Stimulated activated CD8-positive, alpha-beta memory T cell treated with anti-CD3 and anti-CD28 coated beads, Interleukin-15, amount 100 ng/mL, for 24 hours (primary cell): Measurements from ENCODE around the gene BUB1B.

Experiments used
- DNase-seq: peaks from one replicate; pipeline ENCODE4 v3.0.0-alpha.2; 2020; ENCODE audit warnings: low read depth

Gene BUB1B

DNA sequence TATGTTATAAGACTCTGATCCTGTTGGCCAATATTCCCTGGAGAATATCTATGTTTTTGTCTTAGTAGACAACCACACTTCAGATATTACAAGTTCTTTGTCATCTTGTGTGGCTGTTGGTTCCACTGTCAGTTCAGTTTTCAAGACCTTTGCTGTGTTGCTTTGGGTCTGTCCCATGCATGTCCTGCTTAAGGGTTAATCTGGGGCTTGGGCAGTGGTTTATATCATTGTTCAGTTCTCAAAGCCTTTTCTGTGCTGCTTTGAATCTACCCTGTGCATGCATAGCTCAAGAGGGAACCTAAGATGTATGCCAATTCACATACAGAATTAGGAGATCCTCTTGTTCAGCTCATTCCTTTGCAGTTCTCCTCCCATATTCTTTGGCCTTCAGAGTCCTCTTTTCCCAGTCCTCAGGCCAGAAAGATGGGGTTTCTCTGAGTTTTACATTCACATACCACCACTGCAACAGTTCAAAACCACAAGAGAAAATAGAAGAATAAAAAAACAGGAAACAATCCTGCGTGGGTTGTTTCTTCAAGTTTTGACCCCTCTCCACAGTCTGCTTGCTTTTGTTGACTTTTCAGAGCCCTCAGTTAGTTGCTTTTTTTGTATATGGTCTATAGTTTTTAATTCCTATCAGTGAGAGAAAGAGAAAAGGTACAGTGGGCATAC lies 21.6 kb downstream of the BUB1B start:
- no peak for DNase-seq

DNA sequence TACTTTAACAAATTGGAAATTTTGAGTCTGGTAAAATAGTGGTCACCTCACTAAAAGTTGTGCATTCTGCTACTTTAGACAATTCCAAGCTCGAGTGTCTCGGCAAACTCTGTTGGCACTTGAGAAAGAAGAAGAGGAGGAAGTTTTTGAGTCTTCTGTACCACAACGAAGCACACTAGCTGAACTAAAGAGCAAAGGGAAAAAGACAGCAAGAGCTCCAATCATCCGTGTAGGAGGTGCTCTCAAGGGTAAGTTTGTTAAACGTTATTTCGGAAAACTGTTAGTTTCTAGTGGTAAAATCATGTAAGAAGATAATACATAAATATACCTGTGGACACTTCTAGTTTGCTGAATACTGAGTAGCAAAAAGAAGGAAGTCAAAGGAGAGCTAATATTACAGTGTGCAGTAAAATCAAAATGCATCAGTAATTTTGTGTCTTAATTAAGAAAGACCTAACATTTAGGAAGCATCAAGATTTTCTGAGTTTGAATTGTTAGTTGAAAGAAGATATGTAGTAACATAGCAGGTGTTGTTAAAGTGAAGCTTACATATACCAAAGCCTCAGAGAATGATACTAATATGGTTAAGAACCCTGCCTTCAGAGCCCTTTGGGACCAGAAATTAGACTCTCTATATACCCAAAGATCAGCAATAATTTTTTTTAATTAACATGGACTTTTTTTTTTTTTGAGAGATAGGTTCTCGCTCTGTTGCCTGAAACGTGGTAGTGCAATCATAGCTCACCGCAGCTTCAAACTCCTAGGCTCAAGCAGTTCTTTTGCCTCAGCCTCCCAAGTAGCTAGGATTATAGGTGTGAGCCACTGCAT lies 23.0 kb downstream of the BUB1B start:
- DNase-seq: no peak

DNA sequence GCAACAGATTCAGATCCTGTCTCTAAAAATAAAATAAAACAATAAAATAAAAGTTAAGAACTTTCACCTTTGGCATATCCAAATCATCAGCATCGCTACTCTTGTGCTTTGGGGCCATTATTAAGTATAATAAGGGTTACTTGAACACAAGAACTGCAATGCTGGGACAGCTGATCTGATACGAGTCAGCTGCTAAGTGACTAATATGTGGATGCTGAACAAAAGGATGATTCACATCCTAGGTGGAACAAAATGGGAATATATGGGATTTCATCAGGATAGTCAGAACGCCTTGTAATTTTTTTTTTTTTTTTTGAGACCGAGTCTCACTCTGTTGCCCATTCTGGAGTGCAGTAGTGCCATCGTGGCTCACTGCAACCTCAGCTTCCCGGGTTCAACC lies 29.7 kb downstream of the BUB1B start:
- DNase-seq: no peak

DNA sequence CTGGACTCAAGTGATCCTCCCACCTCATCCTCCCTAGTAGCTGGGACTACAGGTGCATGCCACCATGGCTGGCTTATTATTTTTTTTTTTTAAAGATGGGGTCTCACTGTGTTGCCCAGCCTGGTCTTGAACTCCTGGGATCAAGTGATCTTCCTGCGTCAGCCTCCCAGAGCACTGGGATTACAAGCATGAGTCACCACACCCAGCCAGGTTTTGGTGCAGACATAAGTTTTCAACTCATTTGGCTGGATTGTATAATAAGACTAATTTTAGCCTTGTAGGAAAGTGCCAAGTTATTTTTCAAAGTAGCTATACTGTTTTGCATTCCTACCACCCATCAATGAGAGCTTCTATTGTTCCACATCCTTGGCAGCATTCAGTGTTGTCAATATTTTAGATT lies 32.1 kb downstream of the BUB1B start:
- DNase-seq: no peak

DNA sequence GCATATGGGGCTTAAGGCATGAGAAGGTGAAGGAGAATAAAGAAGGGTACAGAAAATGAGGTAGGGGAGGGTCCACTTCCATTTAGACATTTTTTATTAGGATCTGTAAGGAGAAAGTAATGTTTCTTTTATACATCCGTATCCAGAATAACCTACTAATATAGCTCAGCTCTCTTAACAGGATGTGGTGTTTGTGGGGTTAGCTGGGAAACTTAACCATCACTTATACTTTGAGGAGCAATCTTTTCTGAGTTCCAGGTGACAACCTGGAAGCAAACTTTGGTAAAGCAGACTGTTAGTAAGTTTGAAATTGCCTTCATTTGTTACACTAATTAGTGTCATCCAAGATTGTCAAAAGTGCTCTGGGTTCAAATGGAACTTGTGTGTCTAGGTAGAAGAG lies 36.6 kb downstream of the BUB1B start:
- no peak for DNase-seq

DNA sequence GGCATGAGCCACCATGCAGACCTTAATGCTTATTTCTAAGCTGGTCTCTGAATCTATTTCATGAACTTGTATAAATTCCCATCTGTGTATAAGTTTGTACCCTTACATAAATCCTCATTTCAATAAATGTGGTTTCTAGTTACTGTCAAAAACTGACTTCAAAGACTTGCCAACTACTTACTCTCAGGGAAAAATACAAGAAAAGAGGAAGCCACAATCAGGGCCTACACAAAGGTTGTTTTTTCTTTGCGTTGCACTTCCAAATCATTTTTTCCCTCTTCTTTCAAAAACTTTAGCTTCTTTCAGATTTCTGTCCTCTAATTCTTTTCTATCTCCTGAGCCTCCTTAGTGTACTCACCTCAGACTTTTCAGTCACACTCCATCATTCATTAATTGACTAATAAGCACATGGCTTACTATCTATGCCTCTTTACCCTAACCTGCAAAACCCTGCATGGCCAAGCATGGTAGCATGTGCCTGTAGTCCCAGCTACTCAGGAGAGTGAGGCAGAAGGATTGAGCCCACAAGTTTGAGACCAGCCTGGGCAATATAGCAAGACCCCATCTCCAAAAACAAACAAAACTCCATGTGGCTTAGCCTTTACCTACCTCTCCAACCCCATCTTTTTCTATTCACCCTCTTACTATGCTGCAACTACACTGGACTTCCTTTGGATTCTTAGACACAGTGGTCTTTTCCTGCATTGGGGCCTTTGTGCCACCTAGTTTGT lies 37.7 kb downstream of the BUB1B start:
- no peak for DNase-seq

DNA sequence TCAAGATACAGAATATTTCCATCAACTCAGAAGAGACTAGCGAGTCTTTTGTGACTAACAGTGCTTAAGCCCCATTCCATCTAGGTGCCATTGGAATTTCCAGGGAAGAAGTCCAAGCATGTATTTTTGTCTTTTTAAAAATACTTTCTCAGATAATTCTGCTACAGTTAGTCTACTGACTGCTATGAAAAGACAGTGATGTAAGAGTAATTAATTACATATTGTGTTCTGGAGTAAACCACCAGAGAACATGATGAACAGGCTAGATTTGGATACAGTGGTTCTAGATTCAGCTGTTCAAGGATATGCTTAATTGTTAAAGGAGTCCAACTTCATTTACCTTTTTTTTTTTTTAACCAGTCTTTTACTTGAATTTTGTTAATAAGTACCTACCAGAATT lies 43.2 kb downstream of the BUB1B start:
- DNase-seq: no peak

DNA sequence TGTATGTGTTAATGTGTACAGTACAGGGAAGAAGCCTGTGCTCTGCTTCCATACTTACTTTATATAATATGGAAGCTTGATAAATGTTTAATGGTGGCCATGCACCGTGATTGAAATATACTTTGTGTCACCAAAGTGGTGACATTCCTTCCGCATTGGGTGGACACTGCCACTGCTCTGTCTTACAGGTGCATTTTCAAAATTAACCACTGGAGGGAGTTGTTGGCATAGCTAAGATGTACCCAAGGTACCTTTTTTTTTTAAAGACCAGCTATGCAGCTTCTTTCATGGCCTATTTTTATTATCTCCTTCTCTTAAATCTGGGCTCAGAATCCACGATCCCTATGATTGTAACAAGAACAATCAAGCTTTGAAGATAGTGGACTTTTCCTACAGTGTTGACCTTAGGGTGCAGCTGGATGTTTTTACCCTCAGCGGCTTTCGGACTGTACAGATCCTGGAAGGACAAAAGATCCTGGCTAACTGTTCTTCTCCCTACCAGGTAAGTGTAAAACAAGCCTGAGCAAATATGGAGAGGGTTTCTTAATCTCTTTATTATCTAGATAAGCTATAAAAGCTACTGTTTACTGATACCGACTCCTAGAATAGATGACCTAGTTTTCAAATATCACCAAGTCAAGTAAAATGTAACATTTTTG lies 56.4 kb downstream of the BUB1B start:
- no peak for DNase-seq

DNA sequence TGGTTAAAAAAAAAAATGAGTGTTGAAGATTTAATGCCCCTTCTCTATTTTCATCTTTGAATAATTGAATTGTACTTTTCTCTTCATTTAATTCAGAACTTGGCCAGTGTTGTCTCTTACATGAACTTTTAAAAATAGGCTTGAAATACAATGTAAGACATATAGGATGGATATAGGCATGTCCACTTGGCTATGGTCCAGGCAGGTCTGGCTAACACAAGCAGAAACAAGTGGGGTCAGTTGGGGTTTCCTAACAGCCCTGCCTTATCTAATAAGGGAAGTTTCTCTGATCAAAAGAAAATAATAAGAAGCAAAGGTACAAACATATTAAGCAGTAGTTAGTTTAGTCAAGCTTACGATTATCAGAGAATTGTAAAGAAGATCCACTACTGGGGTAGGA lies 58.9 kb downstream of the BUB1B start:
- DNase-seq: no peak

DNA sequence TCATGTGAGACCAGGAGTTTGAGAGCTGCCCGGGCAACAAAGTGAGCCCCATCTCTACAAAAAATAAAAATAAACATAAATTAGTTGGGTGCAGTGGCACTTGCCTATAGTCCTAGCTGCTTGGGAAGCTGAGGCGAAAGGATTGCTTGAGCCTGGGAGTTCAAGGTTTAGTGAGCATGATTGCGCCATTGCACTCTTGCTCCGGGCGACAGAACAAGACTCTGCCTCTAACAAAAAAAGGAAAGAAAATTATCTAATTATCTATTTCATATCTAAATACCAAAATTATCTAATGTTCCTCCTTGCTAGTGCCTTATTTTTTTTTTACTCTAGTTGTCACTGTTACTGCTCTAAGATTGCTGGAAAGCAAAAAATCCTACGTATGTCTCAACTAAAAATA lies 61.3 kb downstream of the BUB1B start:
- no peak for DNase-seq

DNA sequence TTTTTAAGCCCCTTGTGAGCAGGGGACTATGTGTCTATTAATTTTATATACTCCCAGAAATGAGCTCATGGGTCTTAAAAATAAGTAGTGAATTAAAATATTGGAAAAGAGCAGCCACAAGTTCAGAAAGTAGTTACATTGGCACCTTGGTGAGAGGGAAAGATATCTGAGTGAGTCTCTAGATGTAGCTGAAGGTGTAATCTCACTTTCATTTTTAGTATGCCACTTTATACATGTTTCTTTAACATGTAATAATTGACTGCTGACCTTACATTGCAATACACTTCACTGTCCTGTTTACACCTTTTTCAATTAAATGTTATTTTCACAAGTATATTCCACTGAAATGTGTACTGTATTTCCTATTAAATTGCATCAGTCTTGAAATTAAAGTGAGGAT lies 65.9 kb downstream of the BUB1B start:
- no peak for DNase-seq

DNA sequence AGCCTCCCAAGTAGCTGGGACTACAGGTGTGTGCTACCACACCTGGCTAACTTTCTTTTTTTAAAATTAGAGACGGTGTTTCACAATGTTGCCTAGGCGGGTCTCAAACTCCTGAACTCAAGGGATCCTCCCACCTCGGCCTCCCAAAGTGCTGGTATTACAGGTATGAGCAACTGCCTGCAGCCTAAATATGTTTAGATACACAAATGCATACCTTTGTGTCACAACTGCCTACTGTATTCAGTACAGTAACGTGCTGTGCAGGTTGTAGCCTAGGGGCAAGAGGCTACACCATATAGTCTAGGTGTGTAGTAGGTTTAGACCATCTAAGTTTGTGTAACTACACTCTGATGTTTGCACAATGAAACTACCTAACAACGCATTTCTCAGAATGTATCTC lies 68.4 kb downstream of the BUB1B start:
- DNase-seq: no peak

DNA sequence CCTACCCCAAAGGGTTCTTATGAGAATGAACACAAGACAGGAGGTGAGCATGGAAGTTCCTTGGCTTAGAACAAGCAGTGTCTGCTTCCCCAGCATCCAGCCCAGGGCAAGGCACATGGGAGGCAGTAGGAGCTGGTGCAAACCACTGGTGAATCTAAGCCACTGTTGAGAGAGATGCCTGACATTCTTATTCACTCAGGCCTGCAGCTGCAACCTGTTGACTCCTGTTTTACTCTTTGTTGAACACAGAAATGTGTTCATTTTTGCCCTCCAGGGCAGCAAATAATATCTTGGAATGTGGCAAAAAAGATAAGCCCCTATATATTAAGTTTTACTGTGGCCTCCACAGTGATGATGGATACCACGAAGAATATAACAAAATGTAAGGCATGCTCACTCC lies 69.1 kb downstream of the BUB1B start:
- no peak for DNase-seq

DNA sequence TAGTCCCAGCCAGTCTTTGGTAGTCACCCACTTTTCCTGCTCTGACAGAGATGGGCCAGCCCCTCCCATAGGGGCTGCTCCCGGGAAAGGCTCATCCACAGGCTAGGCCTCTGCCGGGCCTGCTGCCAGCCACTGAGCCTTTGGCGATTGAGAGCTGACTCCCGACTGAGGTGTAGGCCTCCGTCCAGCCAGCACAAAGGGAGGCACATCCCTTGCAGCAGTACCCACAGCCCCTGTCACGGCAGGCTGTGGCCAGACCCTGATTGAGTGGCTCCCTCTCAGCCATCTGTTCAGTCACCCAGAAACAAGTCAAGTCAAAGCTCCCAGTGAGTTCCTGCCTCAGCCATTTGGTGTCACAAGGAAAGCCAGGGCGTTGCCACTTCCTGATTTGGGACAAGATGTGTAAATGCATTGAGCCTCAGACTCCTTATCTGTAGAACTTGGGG lies 71.8 kb downstream of the BUB1B start:
- no peak for DNase-seq

DNA sequence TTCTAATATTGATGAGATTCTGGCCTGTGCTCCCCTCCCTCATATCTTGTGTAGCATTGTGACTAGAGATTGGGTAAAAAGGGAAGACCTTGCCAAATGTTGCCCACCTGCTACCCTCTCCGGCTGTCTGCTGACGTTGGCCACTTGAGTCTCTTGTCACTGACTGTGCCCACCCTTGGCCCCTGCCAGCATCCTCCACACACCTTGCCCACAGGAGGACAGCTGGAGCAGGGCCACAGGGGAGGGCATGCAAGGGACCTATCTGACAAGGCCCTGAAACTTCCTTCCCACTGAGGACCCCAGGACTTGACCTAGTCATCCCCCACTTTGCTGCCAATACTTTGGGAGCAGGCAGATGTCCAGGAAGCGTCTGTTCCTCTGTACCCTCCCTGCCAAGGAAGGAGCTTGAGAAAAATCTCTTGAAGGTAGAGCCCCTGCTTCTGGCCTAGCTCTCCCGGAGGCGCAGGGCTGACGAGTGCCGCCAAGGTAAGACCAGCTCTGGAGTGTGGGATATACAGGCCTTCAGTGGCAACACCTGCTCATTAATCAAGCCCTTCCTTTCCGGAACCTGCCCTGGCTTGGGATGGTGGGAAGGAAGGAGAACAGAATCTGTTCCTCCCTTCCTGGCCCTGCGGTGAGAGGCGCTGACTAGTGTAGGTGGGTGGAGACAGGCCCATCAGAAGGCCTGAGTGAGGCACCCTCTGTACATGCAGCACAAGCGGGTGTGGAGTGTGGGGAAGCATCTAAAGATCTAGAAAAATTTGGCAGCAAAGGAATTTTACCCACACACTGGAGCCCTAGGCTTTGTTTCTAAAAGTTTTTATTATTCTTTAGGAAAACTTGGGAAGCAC lies 73.1 kb downstream of the BUB1B start:
- no peak for DNase-seq

DNA sequence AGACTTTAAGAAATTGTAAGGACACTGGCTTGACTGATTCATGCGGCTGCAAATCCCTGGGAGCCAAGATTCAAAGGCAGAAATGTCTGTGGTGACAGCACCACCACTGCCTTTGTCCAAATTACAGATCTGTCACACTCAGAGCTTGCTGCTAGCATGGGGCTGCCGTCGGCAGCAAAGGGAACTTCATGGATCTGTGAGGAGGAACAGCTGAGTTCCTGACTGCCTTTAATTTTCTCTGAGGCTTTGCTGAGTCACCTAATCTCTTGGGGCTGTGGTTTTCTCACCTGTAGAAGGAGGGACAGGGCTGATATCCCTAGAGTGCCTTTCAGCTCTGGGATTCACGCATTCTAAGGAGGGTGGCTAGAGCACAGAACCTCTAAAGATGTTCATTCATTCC lies 73.9 kb downstream of the BUB1B start:
- DNase-seq: no peak

DNA sequence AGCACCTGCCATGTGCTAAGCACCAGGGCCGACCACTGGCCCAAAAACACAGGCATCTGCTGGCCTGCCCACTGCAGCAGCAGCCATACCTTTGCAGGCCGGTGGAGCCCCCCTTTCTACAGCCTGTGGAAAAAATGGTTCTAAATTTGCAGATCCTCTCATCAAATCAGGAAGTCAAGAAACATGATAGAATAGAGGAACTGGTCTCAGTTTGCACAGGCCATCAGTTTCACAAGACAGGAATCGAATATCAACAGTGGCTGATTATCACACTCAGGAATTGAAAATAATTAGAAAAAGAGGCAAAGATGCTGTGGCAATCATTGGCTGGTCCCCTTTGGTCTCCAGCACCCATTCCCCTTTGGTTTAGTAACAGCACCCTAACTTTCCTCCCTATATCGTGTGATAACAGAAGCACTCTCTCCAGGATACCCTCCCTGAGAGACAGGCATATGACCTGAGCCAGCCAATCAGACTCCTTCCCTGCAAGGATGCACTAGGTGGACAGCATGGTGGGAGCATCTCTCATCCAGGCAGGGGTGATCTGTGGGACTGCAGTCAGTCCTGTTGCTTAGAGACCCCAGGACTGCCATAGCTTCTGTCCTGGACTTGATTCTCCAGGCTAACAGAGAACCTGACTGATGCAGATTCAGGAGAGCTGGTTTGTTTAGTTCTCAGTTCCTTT lies 74.5 kb downstream of the BUB1B start:
- no peak for DNase-seq

DNA sequence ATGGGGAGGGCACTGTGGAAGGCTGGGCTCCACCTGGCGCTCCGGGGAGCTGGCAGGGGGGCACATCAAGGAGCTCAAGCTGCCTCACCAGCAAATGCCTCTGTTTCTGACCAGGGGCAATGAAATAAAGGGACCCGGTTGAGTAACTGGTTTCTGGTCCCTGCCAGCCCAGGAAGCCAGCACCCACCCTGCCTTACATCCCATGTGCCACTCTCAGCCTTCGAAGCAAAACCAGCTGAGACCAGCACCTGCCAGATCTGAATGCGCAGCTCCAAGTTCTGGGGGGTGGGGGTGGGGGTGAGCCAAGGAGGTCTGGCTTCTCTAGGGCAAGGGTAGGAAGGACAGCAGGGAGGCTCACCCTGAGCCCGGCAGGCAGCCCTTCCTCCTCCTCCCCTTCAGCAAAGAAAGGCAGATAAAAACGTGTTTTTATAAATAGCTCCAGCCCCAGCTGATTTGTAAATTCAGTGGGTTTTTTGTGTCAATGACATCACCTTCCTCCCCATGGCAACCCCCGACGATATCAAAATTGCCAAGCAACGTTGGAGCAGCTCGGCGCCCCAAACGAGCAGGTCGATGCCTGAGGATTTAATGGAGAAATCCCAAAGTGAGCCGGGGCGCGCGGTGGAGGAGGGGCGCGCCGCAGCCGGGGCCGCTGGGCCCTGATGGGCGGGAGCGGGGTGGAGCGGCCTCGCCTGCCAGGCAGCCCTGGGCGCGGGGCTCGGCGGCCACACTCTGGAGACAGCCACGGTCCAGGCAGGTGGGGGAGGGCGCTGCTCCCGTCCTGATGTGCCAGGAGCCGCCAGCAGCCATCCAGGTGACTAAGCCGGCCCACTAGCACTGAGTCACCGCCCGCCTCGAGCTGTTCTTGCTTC lies 77.9 kb downstream of the BUB1B start, which contains the start of gene PAK6:
Gene PAK6 (plus strand): TSS at position 532 of the 872 bp plus-strand sequence. CDS start 25,723 bp downstream, outside the sequence.
- DNase-seq: no peak

DNA sequence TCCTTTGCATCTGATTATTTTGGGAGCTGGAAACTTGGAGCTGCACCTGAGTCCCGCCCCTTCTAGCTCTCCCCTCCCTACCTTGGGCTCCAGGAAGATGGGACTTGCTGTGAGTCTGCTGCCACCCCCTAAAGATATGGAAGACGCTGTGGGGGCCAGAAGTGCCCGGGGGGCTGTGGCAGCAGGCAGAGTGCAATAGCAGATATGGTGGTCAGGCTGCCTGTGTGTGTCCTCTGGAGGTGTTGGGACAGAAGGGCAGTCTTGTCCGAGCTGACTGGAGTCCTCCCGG lies 78.5 kb downstream of the BUB1B start:
- DNase-seq: no peak
